Activated naive CD4-positive, alpha-beta T cell treated with anti-CD3 and anti-CD28 coated beads for 36 hours (primary cell): ENCODE measurements around the gene ALCAM. TPM values are rescaled to one million over a fixed set of nuclear protein-coding genes. Genes with fewer than 3 reads are reported as not detected.

Experiments used
- CTCF ChIA-PET: fragments of 350-600 bp; sonication (Branson Sonifier 250); formaldehyde crosslinking; loops from one replicate; lab custom pipeline; 2021; ENCODE audit warnings: antibody characterized with exemption; lab: Charles Lee
- DNase-seq: peaks from one replicate; pipeline ENCODE4 v3.0.0-alpha.2; 2020
- H3K27ac Mint-ChIP-seq: one replicate; pipeline ENCODE4 v1.8.0; 2021; ENCODE audit warnings: mild to moderate bottlenecking, mixed read lengths
- H3K27me3 Mint-ChIP-seq: one replicate; pipeline ENCODE4 v1.8.0; 2021; ENCODE audit warnings: low read depth, mixed read lengths
- H3K36me3 Mint-ChIP-seq: one replicate; pipeline ENCODE4 v1.8.0; 2021; ENCODE audit warnings: low read depth, mixed read lengths
- H3K4me1 Mint-ChIP-seq: one replicate; pipeline ENCODE4 v1.8.0; 2021; ENCODE audit warnings: low read depth, mixed read lengths
- H3K4me3 Mint-ChIP-seq: one replicate; pipeline ENCODE4 v1.8.0; 2021; ENCODE audit warnings: mild to moderate bottlenecking, moderate library complexity, mixed read lengths
- H3K9me3 Mint-ChIP-seq: one replicate; pipeline ENCODE4 v1.8.0; 2021; ENCODE audit warnings: mixed read lengths
- intact Hi-C: fragments of 100-400 bp; cut with micrococcal nuclease; formaldehyde crosslinking; loops from one replicate; pipeline ENCODE4 v1.15.1; 2023
- total RNA-seq, 2 experiments: library from RNA; stranded (reverse); gene quantifications; one replicate each; pipeline ENCODE4 v1.2.3, GENCODE V29; 2021

Gene ALCAM
- total RNA-seq, 2 experiments from 2014 or later = 17.5 to 18.7 TPM

DNA sequence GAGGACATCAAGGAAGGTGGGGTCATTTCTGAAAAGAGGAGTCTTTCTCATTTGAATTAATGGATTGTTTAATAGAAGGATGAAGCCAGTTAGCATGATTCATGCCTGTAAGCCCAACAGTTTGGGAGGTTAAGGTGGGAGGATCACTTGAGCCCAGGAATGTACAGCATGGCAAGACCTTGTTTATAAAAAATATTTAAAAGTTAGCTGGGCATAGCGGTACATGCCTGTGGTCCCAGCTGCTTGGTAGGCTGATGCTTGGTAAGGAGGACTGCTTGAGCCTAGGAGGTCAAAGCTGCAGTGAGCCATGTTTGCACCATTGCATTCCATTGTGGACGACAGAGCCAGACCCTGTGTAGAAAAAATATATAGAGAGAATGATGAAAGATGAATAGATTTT lies 165.5 kb downstream of the ALCAM start:
- Mint-ChIP-seq H3K27ac (no peak overlapping the region), H3K4me1 (peaks cover 9% of the 10 kb centered on the region), H3K36me3 (peaks cover 7% of the 10 kb centered on the region), H3K9me3 (no peaks in the 10 kb centered on the region), H3K4me3 (no peak overlapping the region), H3K27me3 (no peaks in the 10 kb centered on the region)
- CTCF ChIA-PET = no interaction called here
- DNase-seq = no peak
- intact Hi-C loops = no loop called here

DNA sequence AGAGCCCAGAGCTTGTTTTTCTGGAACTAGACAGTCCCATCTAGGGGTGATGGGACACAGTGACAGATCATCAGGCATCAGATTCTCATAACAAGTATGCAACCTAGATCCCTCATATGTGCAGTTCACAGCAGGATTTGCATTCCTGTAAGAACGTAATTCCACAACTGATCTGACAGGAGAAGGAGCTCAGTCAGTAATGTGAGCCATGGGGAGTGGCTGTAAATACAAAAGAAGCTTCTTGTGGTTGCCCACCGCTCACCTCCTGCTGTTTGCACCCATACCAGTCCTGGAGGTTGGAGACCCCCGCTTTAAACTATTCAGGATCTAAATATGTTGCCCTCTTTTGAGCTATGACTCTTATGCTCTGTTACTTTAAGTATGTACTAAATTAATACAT lies 167.3 kb downstream of the ALCAM start:
- no peak for DNase-seq
- Mint-ChIP-seq H3K27me3 (no peaks in the 10 kb centered on the region), H3K27ac (no peak overlapping the region), H3K4me3 (no peak overlapping the region), H3K36me3 (peaks cover 9% of the 10 kb centered on the region), H3K9me3 (no peaks in the 10 kb centered on the region), H3K4me1 (no peaks in the 10 kb centered on the region)
- CTCF ChIA-PET = no interaction called here
- intact Hi-C loops = no loop called here

DNA sequence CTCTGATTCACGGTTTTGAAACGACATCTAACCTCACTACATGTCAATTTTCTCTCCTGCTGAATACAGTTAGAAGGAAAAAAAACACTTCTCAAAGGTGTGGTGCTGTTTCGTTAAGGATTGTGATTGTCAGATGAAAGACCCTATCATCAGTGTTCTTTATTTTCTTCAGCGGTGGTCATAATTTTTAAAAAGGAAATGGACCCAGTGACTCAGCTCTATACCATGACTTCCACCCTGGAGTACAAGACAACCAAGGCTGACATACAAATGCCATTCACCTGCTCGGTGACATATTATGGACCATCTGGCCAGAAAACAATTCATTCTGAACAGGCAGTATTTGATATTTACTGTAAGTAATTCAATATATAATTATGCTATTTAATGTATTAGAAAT lies 167.8 kb downstream of the ALCAM start:
- CTCF ChIA-PET = no interaction called here
- no peak overlapping the region for H3K27ac Mint-ChIP-seq
- H3K36me3 Mint-ChIP-seq = peaks cover 9% of the 10 kb centered on the region
- no peak for DNase-seq
- intact Hi-C loops = no loop called here
- no peaks in the 10 kb centered on the region for H3K27me3 Mint-ChIP-seq
- no peaks in the 10 kb centered on the region for H3K9me3 Mint-ChIP-seq
- H3K4me3 Mint-ChIP-seq = no peak overlapping the region
- no peaks in the 10 kb centered on the region for H3K4me1 Mint-ChIP-seq

DNA sequence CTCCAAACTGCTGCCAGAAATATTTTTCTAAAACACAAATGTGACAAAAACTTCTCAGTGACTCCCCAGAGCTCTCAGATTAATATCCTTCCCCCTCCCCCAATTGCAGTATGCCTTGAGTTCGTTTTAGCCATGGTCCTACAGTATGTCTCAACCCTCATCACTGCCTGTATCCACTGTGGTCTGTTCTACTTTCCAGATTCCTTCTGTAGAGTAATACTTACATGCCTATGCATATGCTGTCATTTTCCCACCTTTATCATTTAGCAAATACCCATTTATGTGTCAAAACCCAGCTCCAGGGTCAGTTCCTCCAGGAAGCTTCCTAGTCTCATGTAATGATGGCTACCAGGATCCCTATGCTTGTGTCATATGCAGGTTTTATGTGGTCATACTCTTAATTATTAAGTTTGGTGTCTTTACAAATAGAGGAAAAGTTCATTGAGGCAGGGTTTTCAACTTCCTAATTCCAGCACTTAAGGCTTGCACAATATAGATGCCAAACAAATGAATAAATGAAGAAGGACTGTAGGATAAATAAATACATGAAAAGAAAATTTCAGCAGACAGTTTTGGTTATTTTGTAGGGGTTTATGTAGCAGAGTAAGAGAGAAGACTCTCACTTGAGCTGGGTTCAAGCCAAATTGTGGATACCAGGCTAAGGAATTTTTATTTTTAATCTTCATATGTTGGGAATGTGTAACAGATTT lies 170.8 kb downstream of the ALCAM start:
- Mint-ChIP-seq H3K4me3 (no peak overlapping the region), H3K36me3 (peaks cover 14% of the 10 kb centered on the region), H3K27me3 (no peaks in the 10 kb centered on the region), H3K9me3 (no peaks in the 10 kb centered on the region), H3K27ac (no peak overlapping the region), H3K4me1 (no peaks in the 10 kb centered on the region)
- CTCF ChIA-PET = no interaction called here
- DNase-seq = no peak
- intact Hi-C loops = no loop called here

DNA sequence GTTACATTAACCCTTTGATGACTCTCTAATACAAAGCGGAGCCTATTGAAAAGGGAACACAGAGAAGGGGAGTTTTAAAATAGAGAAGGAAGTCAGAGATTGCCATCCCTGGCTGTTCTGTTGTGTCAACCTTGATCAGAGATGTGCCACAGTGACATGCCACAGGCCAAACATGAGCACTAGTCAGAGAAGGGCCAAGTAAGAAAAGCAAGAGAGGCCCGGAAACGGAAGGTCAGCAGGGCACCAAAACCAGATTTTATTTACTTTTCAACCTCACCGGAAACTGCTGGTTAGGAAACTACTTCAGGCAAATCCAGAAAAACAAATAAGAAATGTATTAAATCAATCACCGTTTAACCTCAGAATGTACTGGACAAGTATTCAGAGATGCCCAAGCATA lies 171.8 kb downstream of the ALCAM start:
- intact Hi-C loops = no loop called here
- Mint-ChIP-seq H3K36me3 (peaks cover 16% of the 10 kb centered on the region), H3K4me1 (no peaks in the 10 kb centered on the region), H3K9me3 (no peaks in the 10 kb centered on the region), H3K27me3 (no peaks in the 10 kb centered on the region), H3K4me3 (no peak overlapping the region), H3K27ac (no peak overlapping the region)
- no peak for DNase-seq
- CTCF ChIA-PET = no interaction called here

DNA sequence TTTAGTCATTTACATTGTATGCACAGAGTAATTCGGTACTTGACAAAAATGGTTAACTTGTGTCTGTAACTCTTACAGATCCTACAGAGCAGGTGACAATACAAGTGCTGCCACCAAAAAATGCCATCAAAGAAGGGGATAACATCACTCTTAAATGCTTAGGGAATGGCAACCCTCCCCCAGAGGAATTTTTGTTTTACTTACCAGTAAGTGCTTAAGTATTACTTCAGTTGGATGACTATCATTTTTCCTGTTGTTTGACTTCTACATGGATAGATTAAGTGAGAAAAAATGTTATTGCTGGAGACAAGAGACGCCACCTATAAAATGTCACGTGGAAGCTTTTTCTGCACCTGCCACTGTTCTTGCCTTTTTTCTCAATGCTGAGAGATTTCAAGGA lies 173.2 kb downstream of the ALCAM start:
- CTCF ChIA-PET = no interaction called here
- H3K36me3 Mint-ChIP-seq = peaks cover 18% of the 10 kb centered on the region
- H3K9me3 Mint-ChIP-seq = no peaks in the 10 kb centered on the region
- no peaks in the 10 kb centered on the region for H3K27me3 Mint-ChIP-seq
- H3K27ac Mint-ChIP-seq = no peak overlapping the region
- intact Hi-C loops = no loop called here
- H3K4me3 Mint-ChIP-seq = no peak overlapping the region
- DNase-seq = no peak
- no peaks in the 10 kb centered on the region for H3K4me1 Mint-ChIP-seq

DNA sequence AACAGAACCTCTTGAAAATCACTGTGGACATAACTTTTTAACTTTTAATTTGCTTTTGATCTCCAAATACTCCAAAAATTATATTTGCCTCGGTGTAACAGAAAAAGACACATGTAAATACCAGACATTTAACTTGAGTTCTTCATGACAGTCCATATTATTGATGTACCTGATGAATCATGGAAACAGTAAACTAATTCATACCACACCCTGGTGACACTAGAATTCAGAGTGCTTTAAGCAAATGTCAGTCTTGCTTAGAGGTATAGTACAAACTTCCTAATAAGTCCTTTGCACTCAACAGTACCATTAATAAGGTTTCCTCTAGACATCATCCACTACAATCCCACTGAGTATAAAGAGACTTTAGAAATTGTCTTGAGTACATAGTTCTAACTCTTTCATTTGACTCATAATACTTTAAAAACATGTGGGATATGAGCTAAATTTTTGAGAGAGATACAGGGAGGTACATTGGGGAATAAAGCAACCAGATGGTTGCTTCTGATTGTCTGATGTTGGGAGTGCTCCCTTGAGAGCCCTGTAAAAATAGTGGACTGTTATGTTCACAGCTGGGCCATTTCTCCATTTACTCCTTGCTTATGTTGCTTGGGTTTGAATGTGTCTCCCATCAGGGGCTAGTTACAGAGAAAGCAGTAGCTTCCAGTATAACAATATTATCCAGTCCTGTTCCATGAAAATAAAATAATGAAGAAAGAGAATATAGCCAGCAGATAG lies 175.7 kb downstream of the ALCAM start:
- H3K9me3 Mint-ChIP-seq = no peaks in the 10 kb centered on the region
- H3K4me1 Mint-ChIP-seq = no peaks in the 10 kb centered on the region
- no peaks in the 10 kb centered on the region for H3K27me3 Mint-ChIP-seq
- CTCF ChIA-PET = no interaction called here
- no peak for DNase-seq
- intact Hi-C loops = no loop called here
- H3K27ac Mint-ChIP-seq = no peak overlapping the region
- H3K36me3 Mint-ChIP-seq = peaks cover 14% of the 10 kb centered on the region
- no peak overlapping the region for H3K4me3 Mint-ChIP-seq

DNA sequence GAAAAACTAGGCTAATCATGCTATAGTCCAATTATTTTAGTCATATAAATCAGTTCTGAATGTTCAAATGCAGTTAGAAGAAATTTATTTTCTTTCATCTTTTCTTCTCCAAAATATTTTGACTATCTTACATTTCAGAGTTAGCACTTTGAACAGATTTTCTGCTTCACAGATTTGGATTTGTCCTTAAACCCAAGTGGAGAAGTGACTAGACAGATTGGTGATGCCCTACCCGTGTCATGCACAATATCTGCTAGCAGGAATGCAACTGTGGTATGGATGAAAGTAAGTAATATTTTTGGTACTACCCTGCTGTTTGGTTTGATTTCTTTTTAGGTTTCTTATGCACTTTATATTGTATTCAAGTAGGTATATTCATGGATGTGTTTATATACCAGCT lies 178.3 kb downstream of the ALCAM start:
- Mint-ChIP-seq H3K9me3 (no peaks in the 10 kb centered on the region), H3K27me3 (no peaks in the 10 kb centered on the region), H3K4me3 (no peak overlapping the region), H3K4me1 (no peaks in the 10 kb centered on the region), H3K27ac (no peak overlapping the region), H3K36me3 (peaks cover 13% of the 10 kb centered on the region)
- intact Hi-C loops = no loop called here
- DNase-seq = no peak
- CTCF ChIA-PET = interaction anchor here (0.6 kb wide), 1 partner anchor 9 kb away, joined by 5 read pairs; no protein-coding TSS in a partner anchor

DNA sequence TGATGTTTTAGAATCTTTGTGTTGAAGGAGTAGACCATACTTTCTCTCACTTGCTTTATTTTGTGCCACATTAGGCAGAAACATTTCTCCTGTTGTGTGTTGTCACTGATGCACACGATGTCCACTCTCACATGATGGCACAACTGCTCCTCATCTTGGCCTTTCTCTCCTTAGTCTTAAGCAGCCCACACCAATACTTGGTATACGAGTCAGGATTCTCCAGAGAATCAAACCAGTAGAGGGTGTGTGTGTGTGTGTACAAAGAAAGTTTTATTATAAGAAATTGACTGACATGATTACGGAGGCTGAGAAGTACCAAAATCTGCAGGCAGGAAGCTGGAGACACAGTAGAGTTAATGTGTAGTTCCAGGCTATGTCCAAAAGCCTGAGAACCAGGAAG lies 187.1 kb downstream of the ALCAM start:
- CTCF ChIA-PET = no interaction called here
- intact Hi-C loops = no loop called here
- no peak for DNase-seq

DNA sequence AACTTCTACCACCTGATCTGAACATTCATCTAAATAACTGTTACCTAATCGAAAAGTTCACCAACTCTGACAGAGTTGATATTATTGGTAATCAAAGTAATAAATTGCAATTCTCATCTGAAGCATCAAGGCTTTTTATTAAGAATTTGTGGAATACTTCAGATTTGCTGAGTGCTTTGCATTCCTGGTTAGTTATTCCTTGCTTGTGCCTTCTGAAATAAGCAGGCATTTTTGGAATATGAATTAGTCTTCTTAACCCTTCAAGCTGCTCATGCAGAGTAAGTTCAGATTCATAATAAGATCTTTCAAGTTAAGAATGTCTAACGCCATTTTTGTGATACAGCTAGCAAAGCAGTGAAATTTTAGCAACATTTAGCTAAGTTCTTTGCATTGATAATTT lies 188.5 kb downstream of the ALCAM start:
- DNase-seq = no peak
- Mint-ChIP-seq H3K9me3 (no peaks in the 10 kb centered on the region), H3K4me1 (no peaks in the 10 kb centered on the region), H3K27me3 (no peaks in the 10 kb centered on the region), H3K27ac (no peak overlapping the region), H3K4me3 (no peak overlapping the region), H3K36me3 (peaks cover 8% of the 10 kb centered on the region)
- CTCF ChIA-PET = interaction anchor here (0.7 kb wide), 1 partner anchor 39 kb away, joined by 3 read pairs; no protein-coding TSS in a partner anchor
- intact Hi-C loops = no loop called here

More for the DNA sequence above, 187.1 kb downstream of the ALCAM start:
- Mint-ChIP-seq H3K27me3 (no peaks in the 10 kb centered on the region), H3K36me3 (peaks cover 8% of the 10 kb centered on the region), H3K4me1 (no peaks in the 10 kb centered on the region), H3K4me3 (no peak overlapping the region), H3K27ac (no peak overlapping the region), H3K9me3 (no peaks in the 10 kb centered on the region)

DNA sequence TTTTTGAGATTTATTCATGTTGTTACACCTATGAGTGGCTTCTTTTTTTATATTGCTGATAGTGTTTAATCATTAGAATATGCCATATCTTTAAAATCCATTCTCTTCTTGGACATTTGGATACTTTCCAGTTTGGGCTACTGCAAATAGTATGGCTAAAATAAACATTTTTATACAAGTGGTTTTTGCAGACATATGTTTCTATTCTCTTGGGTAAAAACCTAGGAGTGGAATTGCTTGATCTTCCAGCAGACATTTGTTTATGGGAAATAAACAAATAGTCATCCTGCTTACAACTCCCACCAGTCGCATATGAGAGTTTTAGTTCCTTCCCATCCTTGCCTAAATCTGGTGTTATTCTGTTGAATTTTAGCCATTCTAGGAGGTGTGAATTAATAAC lies 193.1 kb downstream of the ALCAM start:
- Mint-ChIP-seq H3K36me3 (peaks cover 1% of the 10 kb centered on the region), H3K9me3 (no peaks in the 10 kb centered on the region), H3K4me1 (no peaks in the 10 kb centered on the region), H3K4me3 (no peak overlapping the region), H3K27ac (no peak overlapping the region), H3K27me3 (no peaks in the 10 kb centered on the region)
- CTCF ChIA-PET = interaction anchor here (0.7 kb wide), 1 partner anchor 25 kb away, joined by 4 read pairs; no protein-coding TSS in a partner anchor
- DNase-seq = no peak
- intact Hi-C loops = no loop called here

DNA sequence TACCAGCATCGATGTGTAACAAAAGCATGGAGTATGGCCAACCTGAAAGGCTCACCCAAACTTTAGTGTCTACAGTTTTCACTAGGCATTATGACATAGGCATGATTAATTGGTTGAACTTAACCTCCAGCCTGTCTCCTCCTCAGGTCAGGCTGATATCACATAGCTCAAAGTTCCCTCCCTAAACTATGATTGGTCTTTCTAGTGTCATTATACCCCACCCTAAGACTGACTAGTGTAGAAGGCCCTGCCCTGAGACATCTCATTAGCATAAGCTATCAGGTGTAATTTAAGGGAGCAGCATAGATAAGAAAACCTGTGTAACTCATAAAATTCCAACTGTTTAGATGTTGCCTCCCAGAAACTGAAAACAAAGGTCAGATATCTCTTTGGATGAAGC lies 195.2 kb downstream of the ALCAM start:
- no peak for DNase-seq
- Mint-ChIP-seq H3K9me3 (peaks cover 2% of the 10 kb centered on the region), H3K4me3 (no peak overlapping the region), H3K36me3 (peaks cover 3% of the 10 kb centered on the region), H3K27ac (no peak overlapping the region), H3K27me3 (no peaks in the 10 kb centered on the region), H3K4me1 (no peaks in the 10 kb centered on the region)
- CTCF ChIA-PET = no interaction called here
- intact Hi-C loops = no loop called here
